SK-N-SH treated with all-trans-retinoic acid at 6 μM for 48 hours (cell line): Measurements from ENCODE around the gene CADM2.

ENCODE experiments used
- ATAC-seq: fragments of 200-7000 bp; cut with Tn5 transposase; 3 replicates; pipeline ENCODE4 v1.9.1; 2020; ENCODE audit warnings: mild to moderate bottlenecking, moderate library complexity
- BACH2 ChIP-seq: fragments of 250-450 bp; sonication (Bioruptor Pico); IDR thresholded peaks from 2 replicates; pipeline ENCODE4 v1.9.0; 2021; ENCODE audit warnings: mild to moderate bottlenecking, borderline replicate concordance
- CSDC2 ChIP-seq: fragments of 250-450 bp; sonication (Bioruptor Pico); IDR thresholded peaks from 2 replicates; pipeline ENCODE4 v1.5.0; 2020; ENCODE audit warnings: mild to moderate bottlenecking, moderate library complexity
- ESRRG ChIP-seq: fragments of 250-450 bp; sonication (Bioruptor Pico); IDR thresholded peaks from 2 replicates; pipeline ENCODE4 v1.6.1; 2021; ENCODE audit warnings: mild to moderate bottlenecking
- GLIS3 ChIP-seq: fragments of 250-450 bp; sonication (Bioruptor Pico); IDR thresholded peaks from 2 replicates; pipeline ENCODE4 v1.5.0; 2020; ENCODE audit warnings: mild to moderate bottlenecking, moderate library complexity
- OSR1 ChIP-seq: fragments of 250-450 bp; sonication (Bioruptor Pico); IDR thresholded peaks from 2 replicates; pipeline ENCODE4 v1.8.0; 2022; ENCODE audit warnings: moderate library complexity, mild to moderate bottlenecking, inconsistent platforms
- PPARA ChIP-seq: fragments of 250-450 bp; sonication (Bioruptor Pico); IDR thresholded peaks from 2 replicates; pipeline ENCODE4 v1.5.0; 2020; ENCODE audit warnings: mild to moderate bottlenecking, borderline replicate concordance
- RARB ChIP-seq: fragments of 250-450 bp; sonication (Bioruptor Pico); IDR thresholded peaks from 2 replicates; pipeline ENCODE4 v1.8.0; 2021; ENCODE audit warnings: mild to moderate bottlenecking, moderate library complexity
- TCF4 ChIP-seq: fragments of 250-450 bp; sonication (Bioruptor Pico); IDR thresholded peaks from 2 replicates; pipeline ENCODE4 v1.8.0; 2021; ENCODE audit warnings: mild to moderate bottlenecking, moderate library complexity, borderline replicate concordance
- TOX ChIP-seq: fragments of 250-450 bp; sonication (Bioruptor Pico); IDR thresholded peaks from 2 replicates; pipeline ENCODE4 v1.8.0; 2021; ENCODE audit warnings: mild to moderate bottlenecking, moderate library complexity, borderline replicate concordance
- ZC3H10 ChIP-seq: fragments of 250-450 bp; sonication (Bioruptor Pico); IDR thresholded peaks from 2 replicates; pipeline ENCODE4 v1.5.1; 2021; ENCODE audit warnings: mild to moderate bottlenecking, moderate library complexity
- ZFP3 ChIP-seq: fragments of 250-450 bp; sonication (Bioruptor Pico); IDR thresholded peaks from 2 replicates; pipeline ENCODE4 v1.5.0; 2020; ENCODE audit warnings: mild to moderate bottlenecking, moderate library complexity
- ZFP30 ChIP-seq: fragments of 450-650 bp; formaldehyde crosslinking; IDR thresholded peaks from 2 replicates; pipeline ENCODE4 v1.5.0; 2022; ENCODE audit warnings: mild to moderate bottlenecking, moderate library complexity
- ZNF565 ChIP-seq: fragments of 450-650 bp; formaldehyde crosslinking; conservative IDR thresholded peaks from 2 replicates; pipeline ENCODE4 v1.5.0; 2020; ENCODE audit warnings: low read depth, mild to moderate bottlenecking, moderate library complexity
- ZNF70 ChIP-seq: fragments of 450-650 bp; formaldehyde crosslinking; IDR thresholded peaks from 2 replicates; pipeline ENCODE4 v1.5.0; 2020; ENCODE audit warnings: mild to moderate bottlenecking, moderate library complexity
- ZNF8 ChIP-seq: fragments of 450-650 bp; formaldehyde crosslinking; IDR thresholded peaks from 2 replicates; pipeline ENCODE4 v1.5.0; 2020; ENCODE audit warnings: mild to moderate bottlenecking, moderate library complexity
- TF ChIP-seq, protein P1 (sequence below): fragments of 250-450 bp; sonication (Bioruptor Pico); IDR thresholded peaks from 2 replicates; pipeline ENCODE4 v1.5.0; 2020; ENCODE audit warnings: mild to moderate bottlenecking, moderate library complexity
- TF ChIP-seq, protein P2 (sequence below): fragments of 250-450 bp; sonication (Bioruptor Pico); IDR thresholded peaks from 2 replicates; pipeline ENCODE4 v1.5.1; 2021; ENCODE audit warnings: mild to moderate bottlenecking, moderate library complexity
- TF ChIP-seq, protein P3 (sequence below): fragments of 250-450 bp; sonication (Bioruptor Pico); IDR thresholded peaks from 2 replicates; pipeline ENCODE4 v1.8.0; 2021; ENCODE audit warnings: low read depth, mild to moderate bottlenecking, moderate library complexity, borderline replicate concordance
- TF ChIP-seq, protein P4 (sequence below): fragments of 250-450 bp; sonication (Bioruptor Pico); IDR thresholded peaks from 2 replicates; pipeline ENCODE4 v1.5.1; 2020; ENCODE audit warnings: low read depth, mild to moderate bottlenecking, moderate library complexity

Gene CADM2

DNA sequence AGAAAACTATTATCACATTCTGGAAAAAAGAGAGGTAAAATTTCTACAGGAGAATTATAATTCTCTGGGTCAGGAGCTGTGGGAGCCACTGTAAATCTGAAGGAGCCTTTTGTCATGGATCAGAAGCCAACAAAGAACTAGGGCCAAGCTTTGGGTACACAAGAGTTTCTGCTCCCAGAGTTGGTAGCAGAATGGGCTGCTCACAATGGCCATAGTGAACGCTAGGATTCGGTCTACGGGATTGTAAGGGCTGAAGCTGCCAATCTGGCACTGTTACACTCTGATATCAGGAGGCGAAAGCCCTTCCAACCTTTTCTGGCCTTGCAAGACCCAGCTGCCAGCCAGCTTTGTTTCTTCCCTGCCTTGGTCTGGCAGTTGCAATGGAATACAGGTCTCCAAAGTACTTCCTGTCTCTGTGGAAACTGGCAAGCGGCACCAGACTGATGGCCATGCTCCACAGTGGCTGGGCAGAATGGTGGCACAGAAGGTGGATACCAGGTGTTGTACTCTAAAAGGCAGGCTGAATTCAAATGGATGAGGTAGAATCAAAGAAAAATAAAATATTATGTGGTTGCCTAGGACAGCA, 831.7 kb downstream of the CADM2 start:
- TF ChIP-seq, protein P1, sequence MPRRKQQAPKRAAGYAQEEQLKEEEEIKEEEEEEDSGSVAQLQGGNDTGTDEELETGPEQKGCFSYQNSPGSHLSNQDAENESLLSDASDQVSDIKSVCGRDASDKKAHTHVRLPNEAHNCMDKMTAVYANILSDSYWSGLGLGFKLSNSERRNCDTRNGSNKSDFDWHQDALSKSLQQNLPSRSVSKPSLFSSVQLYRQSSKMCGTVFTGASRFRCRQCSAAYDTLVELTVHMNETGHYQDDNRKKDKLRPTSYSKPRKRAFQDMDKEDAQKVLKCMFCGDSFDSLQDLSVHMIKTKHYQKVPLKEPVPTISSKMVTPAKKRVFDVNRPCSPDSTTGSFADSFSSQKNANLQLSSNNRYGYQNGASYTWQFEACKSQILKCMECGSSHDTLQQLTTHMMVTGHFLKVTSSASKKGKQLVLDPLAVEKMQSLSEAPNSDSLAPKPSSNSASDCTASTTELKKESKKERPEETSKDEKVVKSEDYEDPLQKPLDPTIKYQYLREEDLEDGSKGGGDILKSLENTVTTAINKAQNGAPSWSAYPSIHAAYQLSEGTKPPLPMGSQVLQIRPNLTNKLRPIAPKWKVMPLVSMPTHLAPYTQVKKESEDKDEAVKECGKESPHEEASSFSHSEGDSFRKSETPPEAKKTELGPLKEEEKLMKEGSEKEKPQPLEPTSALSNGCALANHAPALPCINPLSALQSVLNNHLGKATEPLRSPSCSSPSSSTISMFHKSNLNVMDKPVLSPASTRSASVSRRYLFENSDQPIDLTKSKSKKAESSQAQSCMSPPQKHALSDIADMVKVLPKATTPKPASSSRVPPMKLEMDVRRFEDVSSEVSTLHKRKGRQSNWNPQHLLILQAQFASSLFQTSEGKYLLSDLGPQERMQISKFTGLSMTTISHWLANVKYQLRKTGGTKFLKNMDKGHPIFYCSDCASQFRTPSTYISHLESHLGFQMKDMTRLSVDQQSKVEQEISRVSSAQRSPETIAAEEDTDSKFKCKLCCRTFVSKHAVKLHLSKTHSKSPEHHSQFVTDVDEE = no peak
- TF ChIP-seq ZNF565 (CRISPR knock-in tag) (no peak), GLIS3 (no peak), ZFP3 (CRISPR knock-in tag) (no peak)
- TF ChIP-seq, protein P2, sequence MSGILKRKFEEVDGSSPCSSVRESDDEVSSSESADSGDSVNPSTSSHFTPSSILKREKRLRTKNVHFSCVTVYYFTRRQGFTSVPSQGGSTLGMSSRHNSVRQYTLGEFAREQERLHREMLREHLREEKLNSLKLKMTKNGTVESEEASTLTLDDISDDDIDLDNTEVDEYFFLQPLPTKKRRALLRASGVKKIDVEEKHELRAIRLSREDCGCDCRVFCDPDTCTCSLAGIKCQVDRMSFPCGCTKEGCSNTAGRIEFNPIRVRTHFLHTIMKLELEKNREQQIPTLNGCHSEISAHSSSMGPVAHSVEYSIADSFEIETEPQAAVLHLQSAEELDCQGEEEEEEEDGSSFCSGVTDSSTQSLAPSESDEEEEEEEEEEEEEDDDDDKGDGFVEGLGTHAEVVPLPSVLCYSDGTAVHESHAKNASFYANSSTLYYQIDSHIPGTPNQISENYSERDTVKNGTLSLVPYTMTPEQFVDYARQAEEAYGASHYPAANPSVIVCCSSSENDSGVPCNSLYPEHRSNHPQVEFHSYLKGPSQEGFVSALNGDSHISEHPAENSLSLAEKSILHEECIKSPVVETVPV = no peak
- no peak for ATAC-seq

DNA sequence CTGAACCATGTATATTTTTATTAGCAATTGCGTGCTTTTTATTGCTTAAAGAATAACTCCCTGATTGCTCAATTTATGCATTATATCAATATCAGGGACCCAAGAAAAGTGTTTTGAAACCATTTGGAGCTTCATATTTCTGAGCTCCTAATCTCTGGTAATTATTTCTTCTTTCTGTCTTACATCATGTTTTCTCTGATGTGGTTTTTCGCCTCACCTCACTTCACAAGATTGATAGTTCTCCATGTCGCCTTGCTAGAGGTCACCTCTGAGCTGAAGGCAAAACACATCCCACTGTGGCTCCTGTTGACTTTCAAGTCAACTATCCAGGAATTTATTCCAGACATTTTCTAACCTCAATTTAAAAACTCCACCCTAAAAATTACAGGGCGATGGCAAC, 837.4 kb downstream of the CADM2 start:
- no peak for ATAC-seq
- TF ChIP-seq ESRRG (CRISPR knock-in tag) (no peak), PPARA (CRISPR knock-in tag) (no peak)
- TF ChIP-seq, protein P3, sequence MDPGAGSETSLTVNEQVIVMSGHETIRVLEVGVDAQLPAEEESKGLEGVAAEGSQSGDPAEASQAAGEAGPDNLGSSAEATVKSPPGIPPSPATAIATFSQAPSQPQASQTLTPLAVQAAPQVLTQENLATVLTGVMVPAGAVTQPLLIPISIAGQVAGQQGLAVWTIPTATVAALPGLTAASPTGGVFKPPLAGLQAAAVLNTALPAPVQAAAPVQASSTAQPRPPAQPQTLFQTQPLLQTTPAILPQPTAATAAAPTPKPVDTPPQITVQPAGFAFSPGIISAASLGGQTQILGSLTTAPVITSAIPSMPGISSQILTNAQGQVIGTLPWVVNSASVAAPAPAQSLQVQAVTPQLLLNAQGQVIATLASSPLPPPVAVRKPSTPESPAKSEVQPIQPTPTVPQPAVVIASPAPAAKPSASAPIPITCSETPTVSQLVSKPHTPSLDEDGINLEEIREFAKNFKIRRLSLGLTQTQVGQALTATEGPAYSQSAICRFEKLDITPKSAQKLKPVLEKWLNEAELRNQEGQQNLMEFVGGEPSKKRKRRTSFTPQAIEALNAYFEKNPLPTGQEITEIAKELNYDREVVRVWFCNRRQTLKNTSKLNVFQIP = no peak

DNA sequence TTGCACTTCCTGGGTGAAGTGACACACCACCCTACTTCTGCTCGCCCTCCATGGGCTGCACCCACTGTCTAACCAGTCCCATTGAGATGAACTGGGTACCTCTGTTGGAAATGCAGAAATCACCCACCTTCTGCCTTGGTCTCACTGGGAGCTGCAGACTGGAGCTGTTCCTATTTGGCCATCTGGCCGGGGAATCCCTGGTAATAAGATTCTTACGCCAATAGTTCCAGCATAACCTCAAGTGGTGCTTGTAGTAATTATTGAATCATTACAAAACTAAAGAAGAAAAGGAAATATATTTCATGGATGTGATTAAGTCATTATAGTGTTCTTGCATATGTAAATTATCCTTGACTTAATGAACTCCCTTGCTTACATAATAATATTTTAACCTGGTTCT, 841.9 kb downstream of the CADM2 start:
- ATAC-seq = no peak

DNA sequence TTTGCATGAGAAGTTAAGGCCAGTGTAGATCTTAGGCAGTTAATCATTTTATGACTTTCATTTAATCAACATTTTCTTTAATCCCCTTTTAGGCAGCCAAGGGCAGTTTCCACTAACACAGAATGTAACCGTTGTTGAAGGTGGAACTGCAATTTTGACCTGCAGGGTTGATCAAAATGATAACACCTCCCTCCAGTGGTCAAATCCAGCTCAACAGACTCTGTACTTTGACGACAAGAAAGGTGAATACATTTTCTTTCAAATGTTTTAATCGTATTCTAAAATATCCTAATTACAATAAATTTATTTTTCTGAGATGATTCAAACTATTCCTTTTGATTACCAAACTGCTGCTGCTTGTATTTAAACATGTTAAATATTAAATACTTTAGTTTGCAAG, 843.2 kb downstream of the CADM2 start:
- no peak for TF ChIP-seq OSR1 (CRISPR knock-in tag)
- no peak for ATAC-seq

More for the DNA sequence above, 841.9 kb downstream of the CADM2 start:
- no peak for TF ChIP-seq ZNF565 (CRISPR knock-in tag)
- TF ChIP-seq, protein P3 = no peak
- no peak for TF ChIP-seq ZFP3 (CRISPR knock-in tag)
- no peak for TF ChIP-seq ZFP30
- TF ChIP-seq TCF4 (CRISPR knock-in tag) = no peak
- TF ChIP-seq ESRRG (CRISPR knock-in tag) = no peak
- TF ChIP-seq BACH2 (CRISPR knock-in tag) = no peak
- TF ChIP-seq ZNF8 = no peak
- no peak for TF ChIP-seq PPARA (CRISPR knock-in tag)
- TF ChIP-seq RARB (CRISPR knock-in tag) = no peak
- TF ChIP-seq ZNF70 (CRISPR knock-in tag) = no peak
- TF ChIP-seq, protein P4, sequence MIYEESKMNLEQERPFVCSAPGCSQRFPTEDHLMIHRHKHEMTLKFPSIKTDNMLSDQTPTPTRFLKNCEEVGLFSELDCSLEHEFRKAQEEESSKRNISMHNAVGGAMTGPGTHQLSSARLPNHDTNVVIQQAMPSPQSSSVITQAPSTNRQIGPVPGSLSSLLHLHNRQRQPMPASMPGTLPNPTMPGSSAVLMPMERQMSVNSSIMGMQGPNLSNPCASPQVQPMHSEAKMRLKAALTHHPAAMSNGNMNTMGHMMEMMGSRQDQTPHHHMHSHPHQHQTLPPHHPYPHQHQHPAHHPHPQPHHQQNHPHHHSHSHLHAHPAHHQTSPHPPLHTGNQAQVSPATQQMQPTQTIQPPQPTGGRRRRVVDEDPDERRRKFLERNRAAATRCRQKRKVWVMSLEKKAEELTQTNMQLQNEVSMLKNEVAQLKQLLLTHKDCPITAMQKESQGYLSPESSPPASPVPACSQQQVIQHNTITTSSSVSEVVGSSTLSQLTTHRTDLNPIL (CRISPR knock-in tag) = no peak

DNA sequence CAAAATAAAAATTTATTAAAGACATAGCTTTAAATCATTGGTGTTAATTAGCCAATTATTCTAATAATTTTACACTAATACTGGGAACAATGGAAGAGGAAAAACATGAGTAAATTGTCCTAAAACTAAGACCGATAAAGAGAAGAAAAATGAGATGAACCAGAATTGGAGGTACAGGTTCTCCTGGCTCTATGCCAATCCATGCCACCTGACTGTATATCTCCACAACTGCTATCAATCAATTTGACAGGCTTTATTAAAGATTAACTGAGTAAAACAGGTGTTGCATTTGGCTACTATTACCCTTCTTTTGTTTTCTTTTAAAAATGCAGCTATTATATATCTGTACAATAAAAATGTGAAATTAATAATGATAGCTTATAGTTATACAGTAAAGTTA, 850.0 kb downstream of the CADM2 start:
- no peak for ATAC-seq
- no peak for TF ChIP-seq ZC3H10 (CRISPR knock-in tag)
- TF ChIP-seq ZFP3 (CRISPR knock-in tag) = no peak
- no peak for TF ChIP-seq CSDC2 (CRISPR knock-in tag)
- TF ChIP-seq, protein P3 = no peak
- no peak for TF ChIP-seq OSR1 (CRISPR knock-in tag)
- no peak for TF ChIP-seq PPARA (CRISPR knock-in tag)
- no peak for TF ChIP-seq TOX (CRISPR knock-in tag)
- TF ChIP-seq, protein P1 = no peak
- TF ChIP-seq, protein P4 (CRISPR knock-in tag) = no peak
